Hematopoietic multipotent progenitor cell treated with erythropoietin and hydrocortisone succinate and interleukin-3 and kit ligand, for 4 days (in vitro differentiated cells): Measurements from ENCODE around the gene PSMD12.

Source experiments
- DNase-seq: peaks from one replicate; pipeline ENCODE4 v3.0.0-alpha.2; 2015

Gene PSMD12

DNA sequence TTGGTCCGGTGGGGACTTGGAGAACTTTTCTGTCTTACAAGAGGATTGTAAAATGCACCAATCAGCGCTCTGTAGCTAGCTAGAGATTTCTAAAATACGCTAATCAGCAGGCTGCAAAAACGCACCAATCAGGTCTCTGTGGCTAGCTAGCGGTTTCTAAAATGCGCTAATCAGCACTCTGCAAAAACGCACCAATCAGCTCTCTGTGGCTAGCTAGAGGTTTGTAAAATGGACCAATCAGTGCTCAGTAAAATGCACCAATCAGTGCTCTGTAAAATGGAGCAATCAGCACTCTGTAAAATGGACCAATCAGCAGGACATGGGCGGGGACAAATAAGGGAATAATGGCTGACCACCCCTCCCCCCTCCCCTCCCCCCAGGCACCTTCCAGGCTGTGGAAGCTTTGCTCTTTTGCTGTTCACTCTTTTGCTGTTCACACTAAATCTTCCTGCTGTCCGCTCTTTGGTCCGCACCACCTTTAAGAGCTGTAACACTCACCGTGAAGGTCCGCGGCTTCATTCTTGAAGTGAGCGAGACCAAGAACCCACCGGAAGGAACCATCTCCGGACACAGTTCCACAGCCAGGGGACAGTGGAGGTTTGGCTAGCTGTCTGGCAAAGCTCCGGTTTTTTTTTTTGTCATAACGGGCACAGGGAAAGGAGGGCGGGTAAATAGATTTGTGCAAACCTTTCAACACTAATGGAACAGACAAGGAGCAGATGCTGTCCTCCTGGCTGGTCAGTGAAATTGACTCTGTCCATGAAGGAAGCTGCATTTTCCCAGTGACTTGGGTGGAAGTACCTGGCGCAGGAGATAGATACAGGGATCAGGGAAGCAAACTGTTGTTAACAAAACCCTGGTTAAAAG is 19.0 kb upstream of the PSMD12 start:
- no peak for DNase-seq

DNA sequence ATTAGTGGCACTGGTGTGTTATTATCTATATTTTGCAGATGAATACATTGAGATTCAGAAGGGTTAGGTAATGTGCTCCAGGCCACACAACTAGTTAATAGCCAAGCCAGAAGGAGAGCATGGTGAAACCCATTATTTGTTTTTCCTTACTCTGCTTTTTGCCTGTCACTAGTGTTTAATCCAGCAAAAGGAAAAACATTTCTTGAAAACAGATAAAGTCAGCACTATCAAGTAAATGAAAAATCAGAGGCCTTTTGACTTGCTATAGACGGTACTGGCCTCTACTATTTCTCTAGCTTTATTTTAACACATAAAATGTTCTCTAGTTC is 15.5 kb upstream of the PSMD12 start:
- no peak for DNase-seq

DNA sequence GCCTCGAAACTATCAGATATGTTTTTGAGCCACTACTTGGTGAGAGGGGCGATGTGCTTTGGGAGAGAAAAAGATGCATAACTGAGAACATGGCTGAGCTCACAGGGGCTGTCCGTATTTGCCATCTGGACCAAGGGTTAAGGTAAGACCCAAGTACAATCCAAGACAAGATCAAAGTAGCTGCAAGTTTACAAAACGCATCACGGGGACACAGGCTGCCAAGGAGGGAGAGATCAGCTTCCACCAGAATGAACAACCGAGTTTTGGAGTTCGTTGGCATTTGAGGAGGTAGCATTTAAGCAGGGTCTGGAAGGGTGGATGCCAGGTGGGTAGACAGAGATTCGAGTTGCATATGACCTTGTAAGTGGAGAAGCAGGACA is 12.9 kb upstream of the PSMD12 start:
- DNase-seq: no peak

DNA sequence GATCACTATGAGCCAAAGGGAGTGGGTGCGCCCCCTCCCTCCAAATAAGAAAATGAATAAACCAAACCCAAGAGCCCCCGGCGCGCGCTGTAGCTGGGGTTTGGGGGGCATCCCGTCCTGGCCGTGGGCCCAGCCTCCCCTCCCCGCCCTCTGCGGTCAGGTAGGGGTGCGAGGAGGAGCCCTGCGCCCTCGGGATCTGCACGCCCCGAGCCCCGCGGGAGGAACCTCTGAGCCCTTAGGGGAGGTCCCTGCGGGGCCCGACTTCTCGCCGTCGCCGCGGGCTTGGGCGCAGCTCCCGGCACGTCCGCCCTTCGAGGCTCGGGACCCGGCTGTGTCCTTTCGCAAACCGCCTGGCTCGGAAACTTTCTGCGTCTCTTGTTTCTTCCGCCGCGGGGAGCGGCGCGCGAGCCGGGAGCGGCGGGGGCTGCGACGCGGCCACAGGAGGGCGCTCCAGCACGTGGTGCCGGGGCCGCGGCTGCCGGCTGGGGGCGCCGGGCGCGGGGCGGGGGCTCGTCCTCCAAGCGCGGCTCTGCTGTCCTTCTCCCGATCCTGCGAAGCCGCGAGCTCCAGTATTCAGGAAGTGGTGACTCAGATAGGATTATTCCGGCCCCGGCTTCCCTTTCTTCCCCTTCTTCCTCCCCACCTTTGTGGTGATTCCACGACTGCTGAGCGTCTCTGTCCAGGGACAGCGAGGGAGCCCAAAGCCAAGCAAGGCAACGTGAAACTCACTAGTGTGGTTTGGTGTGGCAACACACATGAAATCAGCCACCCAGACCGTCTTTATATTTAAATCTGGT is 12.3 kb upstream of the PSMD12 start:
- DNase-seq: peak; percentile 87

DNA sequence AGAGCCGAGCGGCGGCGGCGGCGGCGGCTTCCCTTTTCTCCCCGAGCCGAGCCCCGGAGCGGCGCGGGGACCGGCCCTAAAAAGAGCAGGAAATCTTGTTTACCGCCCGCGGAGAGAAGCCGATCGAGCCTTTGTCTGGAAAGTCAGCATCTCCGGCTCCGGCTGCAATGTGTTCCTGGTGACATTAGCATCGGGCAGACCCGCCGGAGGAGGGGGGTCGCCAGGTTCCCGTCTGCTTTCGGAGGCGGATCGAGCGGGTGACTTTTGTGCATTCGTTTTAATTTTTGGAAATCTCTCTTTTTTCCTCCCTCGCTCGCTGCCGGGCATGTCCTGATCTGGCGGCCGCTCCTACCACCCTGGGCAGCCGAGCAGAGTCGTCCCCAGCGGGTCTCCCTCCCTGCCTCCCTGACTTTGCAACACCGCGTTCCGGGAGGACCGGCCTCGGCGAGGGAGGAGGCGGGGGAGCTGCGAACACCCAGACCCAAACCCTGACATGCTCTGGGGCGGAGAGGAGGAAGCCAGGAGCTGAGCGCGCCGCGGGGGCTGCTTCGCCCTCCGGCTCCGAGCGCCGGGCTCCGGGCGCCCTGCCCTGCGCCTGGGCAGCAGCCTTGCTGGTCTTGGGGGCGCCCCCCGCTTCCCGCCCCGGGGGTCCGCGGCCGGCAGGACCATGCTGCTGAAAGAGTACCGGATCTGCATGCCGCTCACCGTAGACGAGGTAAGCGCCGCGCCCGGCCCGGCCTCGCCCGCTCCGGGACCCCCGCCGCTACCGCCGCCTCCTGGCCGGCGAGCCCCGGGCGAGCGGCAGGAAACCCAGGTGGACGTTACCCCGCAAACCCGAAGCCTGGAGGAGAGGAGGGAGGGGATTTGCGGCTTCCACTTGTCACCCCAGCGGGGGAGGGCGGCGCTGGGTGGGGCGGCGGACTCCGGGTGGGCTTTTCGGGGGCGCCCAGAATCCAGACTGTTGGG is 11.4 kb upstream of the PSMD12 start:
- DNase-seq: peak; percentile 65

DNA sequence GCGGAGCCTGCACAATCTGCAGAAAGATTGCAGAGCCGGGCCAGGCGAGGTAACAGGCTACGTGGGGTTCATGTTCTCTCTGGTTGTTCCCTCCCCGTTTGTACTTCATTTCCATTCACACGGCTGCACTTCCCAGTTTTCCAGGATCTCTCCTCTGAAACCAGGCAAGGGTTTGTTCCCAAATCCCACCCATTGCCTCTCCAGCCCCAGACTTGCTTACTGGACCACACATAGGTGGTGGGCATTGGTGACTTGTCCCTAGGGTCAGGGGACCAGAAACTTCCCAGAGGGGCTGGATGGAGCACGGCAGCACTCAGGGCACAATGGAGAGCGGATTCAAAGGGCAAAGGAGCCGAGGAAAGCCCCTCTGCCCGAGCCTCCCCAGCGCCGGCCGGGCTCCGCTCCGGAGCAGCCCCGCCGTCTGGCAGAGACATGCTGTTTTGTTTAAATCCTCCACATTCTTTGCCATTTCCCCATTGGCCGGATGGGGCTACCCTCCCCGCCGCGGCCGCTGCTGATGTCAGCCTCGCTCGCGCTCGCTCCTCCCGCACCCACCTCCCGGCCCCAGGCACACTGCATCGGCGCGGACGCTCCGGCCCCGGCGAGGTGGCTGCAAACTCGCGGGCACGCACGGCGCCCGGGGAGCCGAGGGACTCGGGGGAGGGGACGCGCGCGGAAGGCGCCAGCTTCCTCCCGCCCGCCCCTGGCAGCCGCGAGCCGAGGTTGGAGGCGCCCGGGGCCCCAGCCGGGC is 10.5 kb upstream of the PSMD12 start, which contains the start of gene PITPNC1:
Gene PITPNC1, plus strand, starts transcription at position 545 of the 751 bp plus-strand sequence.
- DNase-seq: peak; percentile 93

DNA sequence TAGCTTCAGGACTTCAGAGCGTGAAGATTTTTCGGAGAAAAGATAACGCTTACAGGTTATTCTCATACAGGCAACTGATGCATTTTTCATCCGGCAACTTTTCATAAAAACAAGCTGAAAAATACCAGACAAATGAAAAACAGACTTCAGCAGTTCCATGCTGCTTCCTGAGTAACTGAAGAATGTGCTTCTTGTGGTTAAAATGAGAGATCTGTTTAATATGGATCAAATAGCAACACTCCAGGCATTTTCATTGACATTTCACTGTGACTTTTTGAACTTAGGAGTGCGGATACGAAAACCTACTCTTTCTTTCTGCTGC is 10.0 kb upstream of the PSMD12 start:
- DNase-seq: no peak

DNA sequence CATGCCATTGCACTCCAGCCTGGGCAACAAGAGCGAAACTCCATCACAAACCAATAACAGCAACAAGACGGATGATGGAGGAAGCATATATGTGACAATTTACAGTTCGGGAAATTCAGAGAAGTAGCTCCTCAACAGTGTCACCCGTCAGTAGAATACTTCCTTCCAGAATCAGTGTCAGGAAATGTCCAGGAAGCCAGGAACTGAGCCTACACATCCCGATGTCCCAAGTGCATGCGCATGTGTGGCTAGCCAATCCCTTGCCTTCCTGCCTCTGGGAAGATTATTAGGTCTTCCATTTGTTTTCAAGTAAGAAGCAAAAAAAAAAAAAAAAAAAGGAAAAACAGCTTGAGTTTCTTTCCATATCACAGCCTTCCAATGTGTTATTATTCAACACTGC is 9.3 kb upstream of the PSMD12 start:
- no peak for DNase-seq

DNA sequence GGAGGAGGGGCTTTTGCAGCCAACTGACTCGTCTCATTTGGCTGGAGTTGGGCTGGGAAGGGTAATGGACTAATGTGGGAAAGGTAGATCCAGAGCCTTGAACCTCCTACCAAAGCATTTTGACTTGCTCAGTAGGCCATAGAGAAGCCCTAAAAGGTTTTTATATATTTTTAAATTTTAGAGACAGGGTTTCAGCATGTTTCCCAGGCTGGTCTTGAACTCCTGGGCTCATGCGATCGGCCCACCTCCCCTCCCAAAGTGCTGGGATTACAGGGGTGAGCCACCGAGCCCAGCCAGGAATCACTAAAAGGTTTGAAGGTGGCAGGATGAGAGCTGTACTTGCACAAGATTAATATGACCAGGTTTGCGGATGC is 8.7 kb upstream of the PSMD12 start:
- DNase-seq: no peak

DNA sequence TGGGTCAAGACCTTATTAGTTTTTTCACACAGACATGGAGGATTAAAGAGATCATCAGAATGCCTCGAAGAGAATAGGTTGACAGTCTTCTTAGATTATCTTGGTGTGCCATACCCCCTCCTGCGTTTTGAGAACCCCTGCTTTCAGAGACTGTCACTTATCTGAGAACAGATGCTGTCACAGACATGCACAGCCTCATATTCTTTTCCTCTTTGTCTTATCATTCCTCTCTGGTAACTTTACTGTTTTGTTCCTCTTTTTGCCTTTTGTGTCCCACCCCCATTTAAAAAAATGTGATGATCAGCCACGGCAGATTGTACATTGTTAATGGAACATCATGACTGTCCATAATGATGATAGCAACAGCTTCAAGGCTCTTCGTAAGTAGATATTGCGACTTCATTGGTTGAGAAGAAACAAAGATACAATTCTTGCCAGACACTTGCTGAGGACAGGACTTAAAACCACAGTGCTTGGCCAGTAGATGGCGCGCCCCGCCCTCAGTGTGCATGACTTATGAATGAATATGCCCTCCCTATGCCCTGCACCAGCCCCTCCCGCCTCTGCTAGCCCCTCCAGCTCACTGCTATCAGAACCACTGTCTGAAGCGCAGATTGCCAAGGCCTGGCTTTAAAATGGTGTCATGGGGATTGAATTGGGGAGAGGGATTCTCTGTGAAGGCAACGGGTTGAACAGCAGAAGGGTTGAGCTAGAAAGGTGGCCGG is 8.1 kb upstream of the PSMD12 start:
- peak; percentile 97 for DNase-seq

DNA sequence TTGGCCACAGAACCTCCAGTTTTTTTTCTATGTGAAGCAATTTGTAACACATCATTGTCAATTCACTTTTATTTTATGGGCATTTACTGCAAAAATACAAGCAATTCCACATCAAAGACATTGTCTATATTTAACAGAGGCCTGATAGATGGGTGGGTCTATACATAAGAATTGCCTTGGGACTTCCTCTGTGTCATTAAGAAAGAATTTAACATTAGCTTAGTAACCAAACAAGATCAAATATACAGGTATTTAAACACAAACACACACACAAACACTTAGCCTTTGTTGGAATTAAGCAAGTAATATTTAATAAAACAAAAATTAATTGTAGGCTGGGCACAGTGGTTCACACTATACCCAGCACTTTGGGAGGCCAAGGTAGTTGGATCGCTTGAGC is 6.4 kb upstream of the PSMD12 start:
- DNase-seq: no peak

DNA sequence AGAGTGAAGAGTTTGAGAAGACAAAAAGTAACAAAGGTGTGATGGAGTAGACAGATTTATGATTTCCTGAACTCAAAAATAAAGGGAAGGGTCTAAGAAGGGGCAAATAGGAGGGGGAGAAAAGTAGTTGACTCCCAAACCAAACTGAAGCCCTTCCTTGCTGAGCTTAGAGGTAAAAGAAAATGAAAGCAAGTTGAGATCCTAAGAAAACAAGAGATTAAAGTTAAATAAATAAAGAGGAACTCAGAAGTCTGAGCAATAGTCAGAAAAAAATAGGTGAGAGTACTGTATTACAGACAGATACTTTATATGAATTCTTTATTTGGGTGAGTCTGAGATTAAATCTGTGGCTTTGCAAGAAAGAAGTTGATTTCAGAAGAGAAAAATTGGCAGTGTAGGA is 3.3 kb upstream of the PSMD12 start:
- peak; percentile 25 for DNase-seq

DNA sequence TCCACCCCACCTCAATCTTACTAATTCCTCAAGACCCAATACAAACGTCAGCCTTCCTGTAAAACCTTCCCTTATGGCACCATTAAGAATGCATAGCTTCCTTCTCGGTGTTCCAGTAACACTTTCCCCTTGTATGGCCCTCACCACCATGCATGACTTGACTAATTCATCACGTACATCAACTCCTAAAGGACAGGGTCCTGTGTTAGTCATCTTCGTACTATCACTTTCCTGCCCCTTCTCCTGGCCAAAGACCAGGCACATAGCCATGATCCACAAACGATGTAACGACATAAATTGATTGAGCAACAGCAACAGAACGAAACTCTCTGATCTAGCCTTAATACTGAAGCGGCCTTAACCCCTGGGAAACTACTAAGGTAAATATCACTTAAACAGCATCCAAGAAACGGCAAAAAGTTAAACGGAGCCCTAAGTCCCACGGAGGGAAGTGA is 612 bp downstream of the PSMD12 start:
- DNase-seq: no peak

DNA sequence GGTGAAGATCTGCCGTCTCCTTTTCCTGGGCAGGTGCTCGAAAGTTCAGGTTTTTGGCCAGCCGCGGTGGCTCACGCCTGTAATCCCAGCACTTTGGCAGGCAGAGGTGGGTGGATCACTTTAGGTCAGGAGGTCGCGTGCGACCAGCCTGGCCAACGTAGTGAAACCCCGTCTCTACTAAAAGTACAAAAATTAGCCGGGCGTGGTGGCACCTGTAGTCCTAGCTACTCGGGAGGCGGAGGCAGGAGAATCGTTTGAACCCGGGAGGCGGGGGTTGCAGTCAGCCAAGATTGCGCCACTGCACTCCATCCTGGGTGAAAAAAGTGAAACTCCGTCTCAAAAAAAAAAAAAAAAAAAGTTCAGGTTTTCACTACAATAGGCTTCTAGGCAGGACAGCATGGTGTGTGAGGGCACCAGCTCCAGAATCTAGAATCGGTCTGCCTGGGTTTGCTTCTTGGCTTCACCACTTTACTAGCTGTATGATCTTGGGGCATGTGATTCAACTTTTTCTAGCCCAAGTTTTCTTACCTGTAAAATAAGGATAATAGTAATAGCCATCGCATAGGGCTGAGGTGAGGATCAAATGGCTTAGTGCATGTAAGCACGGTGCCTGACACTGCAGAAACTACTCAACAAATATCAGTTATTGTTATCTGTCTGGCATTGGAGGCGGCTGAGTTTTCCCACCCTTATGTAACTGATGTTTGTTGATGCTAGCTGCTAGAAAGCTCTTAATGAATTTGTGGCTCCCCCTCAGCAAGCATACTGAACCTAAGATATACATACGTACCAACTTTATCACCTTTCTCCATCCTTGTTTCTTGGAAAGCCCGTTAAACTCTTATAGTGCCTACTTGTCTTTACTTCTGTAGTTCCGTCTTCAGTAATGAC is 1.3 kb downstream of the PSMD12 start:
- DNase-seq: peak; percentile 79

DNA sequence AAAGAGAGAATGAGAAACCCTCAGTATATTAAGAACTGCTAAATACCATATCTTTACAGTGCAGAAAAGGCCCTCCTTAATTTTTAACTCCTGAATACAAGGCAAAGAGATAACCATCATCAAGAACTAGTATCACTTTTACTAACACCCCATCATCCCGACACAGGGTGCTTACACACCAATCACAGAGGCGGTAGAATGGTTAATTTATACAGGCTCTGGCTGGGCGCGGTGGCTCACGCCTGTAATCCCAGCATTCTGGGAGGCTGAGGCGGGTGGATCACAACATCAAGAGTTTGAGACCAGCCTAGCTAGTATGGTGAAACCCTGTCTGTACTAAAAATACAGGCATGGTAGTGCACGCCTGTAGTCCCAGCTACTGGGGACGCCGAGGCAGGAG is 4.2 kb downstream of the PSMD12 start:
- DNase-seq: no peak

DNA sequence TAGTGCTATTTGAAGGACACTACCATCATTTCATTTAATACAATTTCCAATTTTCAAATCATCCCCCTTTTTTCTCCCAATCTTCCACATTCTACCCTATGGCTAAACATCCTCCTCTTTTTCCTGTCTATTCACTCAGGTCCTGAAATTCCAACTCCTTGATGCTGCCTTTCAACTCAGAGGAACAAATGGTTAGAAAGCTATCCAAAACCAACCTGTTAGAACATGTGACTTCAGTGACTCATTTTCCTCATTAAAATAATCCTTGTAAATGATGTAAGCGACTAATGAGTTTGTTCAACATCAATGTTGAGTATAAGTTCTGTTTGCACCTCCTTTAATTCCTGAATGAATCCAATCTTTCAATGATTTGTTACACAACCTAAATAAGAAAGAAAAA is 5.5 kb downstream of the PSMD12 start:
- DNase-seq: no peak

DNA sequence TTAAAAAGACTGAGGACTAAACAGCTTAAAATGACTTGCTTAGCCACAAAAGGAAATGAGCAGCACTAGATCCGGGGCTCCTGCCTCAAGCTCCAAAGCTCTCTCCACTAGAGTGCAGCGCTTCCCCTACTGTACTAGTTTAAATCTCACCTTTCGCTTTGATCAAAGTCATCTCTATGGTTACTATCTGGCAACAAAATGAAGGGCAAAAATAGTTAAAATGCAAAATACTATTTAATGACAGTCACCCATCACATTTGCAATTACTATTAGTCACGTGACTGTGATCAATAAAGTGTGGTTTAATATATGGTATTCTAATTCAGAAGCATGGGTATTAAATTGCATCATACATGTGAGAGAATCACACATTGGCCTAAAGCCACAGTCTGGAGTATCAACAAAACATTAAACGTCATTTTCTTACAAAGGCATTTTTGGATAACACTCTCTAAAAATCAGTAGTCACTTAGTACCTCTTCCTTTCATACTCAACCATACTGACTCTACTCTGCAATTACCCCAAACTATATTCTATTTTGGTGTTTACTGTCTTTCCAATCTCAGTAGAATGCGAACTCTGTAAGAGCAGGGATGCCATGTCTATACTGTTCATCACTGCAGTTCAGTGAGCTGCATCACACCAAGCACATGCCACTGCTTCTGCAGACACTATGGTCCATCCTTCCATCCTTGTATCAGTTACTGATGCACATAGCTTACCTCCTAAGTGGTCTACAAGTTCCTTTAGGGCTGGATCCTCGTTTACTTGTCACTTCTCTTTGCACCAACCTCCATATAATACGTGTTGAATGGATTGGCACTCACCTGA is 6.2 kb downstream of the PSMD12 start:
- DNase-seq: peak; percentile 77

DNA sequence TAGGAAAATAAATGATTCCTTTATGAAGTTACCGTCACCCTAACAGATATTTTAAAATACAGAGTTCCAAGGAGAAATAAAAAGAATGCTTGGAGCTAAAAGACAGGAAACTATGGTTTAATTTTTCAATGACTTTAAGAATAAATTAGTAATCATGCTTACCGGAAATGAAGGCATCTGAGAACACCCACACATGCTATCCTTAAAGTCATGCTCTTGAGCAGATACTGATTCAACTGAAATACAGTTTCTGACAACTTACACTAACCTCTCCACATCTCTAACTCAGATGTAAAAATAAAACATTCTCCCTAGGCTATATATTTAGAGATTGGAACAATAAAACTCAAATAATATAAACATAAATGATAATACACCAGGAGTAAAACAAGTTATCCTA is 7.8 kb downstream of the PSMD12 start:
- DNase-seq: no peak

DNA sequence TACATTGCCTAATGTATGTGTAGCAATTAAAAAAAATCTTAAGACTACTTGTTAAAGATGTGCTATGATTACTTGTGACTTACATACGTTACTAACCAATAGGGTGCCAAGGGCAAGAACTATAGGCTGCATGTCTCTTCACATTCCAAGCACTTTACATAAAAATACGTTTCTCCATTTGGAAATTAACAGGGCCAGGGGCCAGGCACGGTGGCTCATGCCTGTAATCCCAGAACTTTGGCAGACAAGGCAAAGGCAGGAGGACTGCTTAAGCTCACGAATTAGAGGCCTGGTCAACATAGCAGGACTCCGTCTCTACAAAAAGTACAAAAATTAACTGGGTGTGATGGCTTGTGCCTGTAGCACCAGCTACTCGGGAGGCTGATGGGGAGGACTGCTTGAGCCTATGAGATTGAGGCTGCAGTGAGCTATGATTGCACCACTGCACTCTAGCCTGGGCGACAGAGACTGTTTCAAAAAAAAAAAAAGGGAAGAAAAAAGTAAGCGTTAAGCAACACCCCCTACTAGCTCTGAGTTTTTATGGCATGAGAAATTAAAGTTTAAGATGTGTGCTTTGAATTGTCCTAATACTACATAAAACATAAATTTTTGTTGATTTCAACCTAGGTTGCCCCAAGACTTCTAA is 12.3 kb downstream of the PSMD12 start:
- peak; percentile 42 for DNase-seq
